ENCODE data around the gene RCAN3.

DNA sequence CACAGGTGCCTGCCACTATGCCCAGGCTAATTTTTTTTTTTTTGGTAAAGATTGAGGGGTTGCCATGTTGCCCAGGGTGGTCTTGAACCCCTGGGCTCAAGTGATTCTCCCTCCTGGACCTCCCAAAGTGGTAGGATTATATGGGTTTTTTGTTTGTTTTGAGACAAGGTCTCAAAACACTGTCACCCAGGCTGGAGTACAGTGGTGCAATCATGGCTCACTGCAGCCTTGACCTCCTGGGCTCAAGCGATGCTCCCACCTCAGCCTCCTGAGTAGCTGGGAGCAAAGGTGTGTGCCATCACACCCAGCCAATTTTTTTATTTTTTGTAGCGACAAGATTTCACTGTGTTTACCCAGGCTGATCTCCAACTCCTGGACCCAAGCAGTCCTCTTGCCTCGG is 8.9 kb upstream of the RCAN3 start:
- TF ChIP-seq, protein P1, sequence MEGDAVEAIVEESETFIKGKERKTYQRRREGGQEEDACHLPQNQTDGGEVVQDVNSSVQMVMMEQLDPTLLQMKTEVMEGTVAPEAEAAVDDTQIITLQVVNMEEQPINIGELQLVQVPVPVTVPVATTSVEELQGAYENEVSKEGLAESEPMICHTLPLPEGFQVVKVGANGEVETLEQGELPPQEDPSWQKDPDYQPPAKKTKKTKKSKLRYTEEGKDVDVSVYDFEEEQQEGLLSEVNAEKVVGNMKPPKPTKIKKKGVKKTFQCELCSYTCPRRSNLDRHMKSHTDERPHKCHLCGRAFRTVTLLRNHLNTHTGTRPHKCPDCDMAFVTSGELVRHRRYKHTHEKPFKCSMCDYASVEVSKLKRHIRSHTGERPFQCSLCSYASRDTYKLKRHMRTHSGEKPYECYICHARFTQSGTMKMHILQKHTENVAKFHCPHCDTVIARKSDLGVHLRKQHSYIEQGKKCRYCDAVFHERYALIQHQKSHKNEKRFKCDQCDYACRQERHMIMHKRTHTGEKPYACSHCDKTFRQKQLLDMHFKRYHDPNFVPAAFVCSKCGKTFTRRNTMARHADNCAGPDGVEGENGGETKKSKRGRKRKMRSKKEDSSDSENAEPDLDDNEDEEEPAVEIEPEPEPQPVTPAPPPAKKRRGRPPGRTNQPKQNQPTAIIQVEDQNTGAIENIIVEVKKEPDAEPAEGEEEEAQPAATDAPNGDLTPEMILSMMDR (IDR thresholded peaks at IDR 0.05; ENCODE audit: low read length) = no peak
- TF ChIP-seq EZH2 (optimal IDR thresholded peaks at IDR 0.05; ENCODE audit: low read depth, low read length) = no peak
- no peak for TF ChIP-seq EZH2phosphoT487 (IDR thresholded peaks at IDR 0.05; ENCODE audit: low read length)

All from MM.1S (cell line).